ENCODE data around the gene AMPD1. TPM values are rescaled to one million over a fixed set of nuclear protein-coding genes. Genes with fewer than 3 reads are reported as not detected.

AMPD1 gene
- total and polyA plus RNA-seq, 2 donors (not counting 1 experiment from before 2014, with no cell fraction given): 0.18 TPM; not detected in 1

- DNase-seq (no peak), ATAC-seq (ENCODE audit: low read depth) (no peak)
- CTCF ChIA-PET: no interaction called here
- Mint-ChIP-seq H3K4me1 (peaks cover 14% of the 10 kb centered on the region), H3K9me3 (ENCODE audit: insufficient read depth) (no peaks in the 10 kb centered on the region), H3K27me3 (peaks cover 33% of the 10 kb centered on the region), H3K4me3 (peak overlapping the region; percentile 99), H3K27ac (no peak overlapping the region)
- Histone ChIP-seq H2AFZ (ENCODE audit: insufficient read depth, low read depth, low read length, poor library complexity, severe bottlenecking) (peak overlapping the region; percentile 93), H3K79me2 (ENCODE audit: control insufficient read depth, insufficient read depth, low read length) (no peaks in the 10 kb centered on the region), H4K20me1 (ENCODE audit: control insufficient read depth, insufficient read depth, low read length, poor library complexity, severe bottlenecking) (no peaks in the 10 kb centered on the region), H3K4me3 (ENCODE audit: control extremely low read depth in 1 of 5, extremely low read depth in 1 of 5, insufficient read depth in 1 of 5, low read depth in 2 of 5, low read length in 4 of 5) (peak overlapping the region; percentile 53 to 84 (median 72)), H3K4me2 (replicated peaks; ENCODE audit: low read depth, low read length, poor library complexity, severe bottlenecking) (peak overlapping the region; percentile 91), H3K27ac (ENCODE audit: low read length in 2 of 2) (no peak overlapping the region), H3K36me3 (replicated peaks in 1 of 2; ENCODE audit: control extremely low read depth in 1 of 2, control insufficient read depth in 1 of 2, extremely low read depth in 1 of 2, insufficient read depth in 2 of 2, low read length in 1 of 2) (no peaks in the 10 kb centered on the region), H3K9me3 (ENCODE audit: control extremely low read depth in 1 of 3, control insufficient read depth in 2 of 3, insufficient read depth in 1 of 3, low read length in 2 of 3) (no peaks in the 10 kb centered on the region), H3K9ac (ENCODE audit: low read length) (peak overlapping the region; percentile 74), H3K4me1 (ENCODE audit: control insufficient read depth in 2 of 2, insufficient read depth in 2 of 2, low read length in 2 of 2) (peaks cover 6 to 14% of the 10 kb centered on the region in 2 donors), H3K27me3 (replicated peaks in 1 of 4; ENCODE audit: control extremely low read depth in 1 of 4, control insufficient read depth in 3 of 4, insufficient read depth in 4 of 4, low read length in 3 of 4) (no peaks in the 10 kb centered on the region)
- TF ChIP-seq EZH2 (IDR thresholded peaks at IDR 0.05; ENCODE audit: borderline replicate concordance, insufficient read depth, low read depth, low read length, poor library complexity, severe bottlenecking): no peak
- WGBS (ENCODE audit: insufficient coverage): 82% methylated on average over 4 of the region's 13 CpGs
- intact Hi-C loops (cut with micrococcal nuclease): no loop called here
- POLR2A ChIA-PET: interaction anchor here (1.3 kb wide), 2 partner anchors 47 to 158 kb away, joined by 3 to 4 read pairs; partner anchors contain the start of gene TRIM33
Observed at GRCh38 chr1:114668784-114669561, 26.4 kb downstream of the AMPD1 start.

DNA sequence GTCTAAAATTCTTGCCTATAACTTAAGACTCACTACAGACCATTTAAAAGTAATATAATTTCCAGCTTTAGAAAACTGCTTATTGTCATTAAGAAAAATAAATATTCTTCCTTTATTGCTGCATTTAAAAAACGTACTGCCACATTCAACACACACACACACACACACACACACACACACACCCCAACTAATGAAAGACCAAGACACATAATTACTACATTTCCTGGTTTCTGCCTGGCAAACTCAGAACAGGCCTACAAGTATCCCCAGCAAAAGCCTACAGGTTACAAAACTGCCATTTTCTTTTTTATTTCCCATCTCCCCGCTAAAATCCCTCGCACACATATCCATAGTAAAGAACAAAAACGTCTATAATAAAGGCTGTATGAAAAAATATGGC lies 27.0 kb downstream of the AMPD1 start:
- DNase-seq (no peak), ATAC-seq (ENCODE audit: low read depth) (no peak)
- Histone ChIP-seq H3K4me2 (replicated peaks; ENCODE audit: low read depth, low read length, poor library complexity, severe bottlenecking) (no peak overlapping the region), H2AFZ (ENCODE audit: insufficient read depth, low read depth, low read length, poor library complexity, severe bottlenecking) (no peak overlapping the region), H3K27me3 (replicated peaks in 1 of 4; ENCODE audit: control extremely low read depth in 1 of 4, control insufficient read depth in 3 of 4, insufficient read depth in 4 of 4, low read length in 3 of 4) (no peaks in the 10 kb centered on the region), H4K20me1 (ENCODE audit: control insufficient read depth, insufficient read depth, low read length, poor library complexity, severe bottlenecking) (no peaks in the 10 kb centered on the region), H3K79me2 (ENCODE audit: control insufficient read depth, insufficient read depth, low read length) (no peaks in the 10 kb centered on the region), H3K9me3 (ENCODE audit: control extremely low read depth in 1 of 3, control insufficient read depth in 2 of 3, insufficient read depth in 1 of 3, low read length in 2 of 3) (no peaks in the 10 kb centered on the region), H3K4me1 (ENCODE audit: control insufficient read depth in 2 of 2, insufficient read depth in 2 of 2, low read length in 2 of 2) (peaks cover 6 to 14% of the 10 kb centered on the region in 2 donors), H3K9ac (ENCODE audit: low read length) (no peak overlapping the region), H3K36me3 (replicated peaks in 1 of 2; ENCODE audit: control extremely low read depth in 1 of 2, control insufficient read depth in 1 of 2, extremely low read depth in 1 of 2, insufficient read depth in 2 of 2, low read length in 1 of 2) (no peaks in the 10 kb centered on the region), H3K27ac (ENCODE audit: low read length in 2 of 2) (no peak overlapping the region), H3K4me3 (ENCODE audit: control extremely low read depth in 1 of 5, extremely low read depth in 1 of 5, insufficient read depth in 1 of 5, low read depth in 2 of 5, low read length in 4 of 5) (no peak overlapping the region)
- Mint-ChIP-seq H3K27ac (no peak overlapping the region), H3K9me3 (ENCODE audit: insufficient read depth) (no peaks in the 10 kb centered on the region), H3K27me3 (peaks cover 29% of the 10 kb centered on the region), H3K4me1 (peaks cover 14% of the 10 kb centered on the region), H3K4me3 (no peak overlapping the region)
- TF ChIP-seq, protein P1, sequence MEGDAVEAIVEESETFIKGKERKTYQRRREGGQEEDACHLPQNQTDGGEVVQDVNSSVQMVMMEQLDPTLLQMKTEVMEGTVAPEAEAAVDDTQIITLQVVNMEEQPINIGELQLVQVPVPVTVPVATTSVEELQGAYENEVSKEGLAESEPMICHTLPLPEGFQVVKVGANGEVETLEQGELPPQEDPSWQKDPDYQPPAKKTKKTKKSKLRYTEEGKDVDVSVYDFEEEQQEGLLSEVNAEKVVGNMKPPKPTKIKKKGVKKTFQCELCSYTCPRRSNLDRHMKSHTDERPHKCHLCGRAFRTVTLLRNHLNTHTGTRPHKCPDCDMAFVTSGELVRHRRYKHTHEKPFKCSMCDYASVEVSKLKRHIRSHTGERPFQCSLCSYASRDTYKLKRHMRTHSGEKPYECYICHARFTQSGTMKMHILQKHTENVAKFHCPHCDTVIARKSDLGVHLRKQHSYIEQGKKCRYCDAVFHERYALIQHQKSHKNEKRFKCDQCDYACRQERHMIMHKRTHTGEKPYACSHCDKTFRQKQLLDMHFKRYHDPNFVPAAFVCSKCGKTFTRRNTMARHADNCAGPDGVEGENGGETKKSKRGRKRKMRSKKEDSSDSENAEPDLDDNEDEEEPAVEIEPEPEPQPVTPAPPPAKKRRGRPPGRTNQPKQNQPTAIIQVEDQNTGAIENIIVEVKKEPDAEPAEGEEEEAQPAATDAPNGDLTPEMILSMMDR (IDR thresholded peaks at IDR 0.05): no peak
- no peak for TF ChIP-seq EZH2 (IDR thresholded peaks at IDR 0.05; ENCODE audit: borderline replicate concordance, insufficient read depth, low read depth, low read length, poor library complexity, severe bottlenecking)
- ChIA-PET CTCF (interaction anchor here (0.7 kb wide), 1 partner anchor 256 kb away, joined by 3 read pairs; no protein-coding TSS in a partner anchor), POLR2A (interaction anchor here (0.6 to 1.3 kb wide), 2 partner anchors 83 to 158 kb away, joined by 3 to 4 read pairs; partner anchors contain the start of gene TRIM33)
- 100% methylated on average over 1 of the region's 4 CpGs for WGBS (ENCODE audit: insufficient coverage)
- intact Hi-C loops (cut with micrococcal nuclease): no loop called here

All from B cell (primary cell).